ENCODE results near the gene SORBS2.

Gene SORBS2

GRCh38 chr4:185800266-185800945 lies 11.6 kb downstream of the SORBS2 start:
- DNase-seq = no peak

GRCh38 chr4:185799442-185799841 lies 12.6 kb downstream of the SORBS2 start:
- DNase-seq = no peak

DNA sequence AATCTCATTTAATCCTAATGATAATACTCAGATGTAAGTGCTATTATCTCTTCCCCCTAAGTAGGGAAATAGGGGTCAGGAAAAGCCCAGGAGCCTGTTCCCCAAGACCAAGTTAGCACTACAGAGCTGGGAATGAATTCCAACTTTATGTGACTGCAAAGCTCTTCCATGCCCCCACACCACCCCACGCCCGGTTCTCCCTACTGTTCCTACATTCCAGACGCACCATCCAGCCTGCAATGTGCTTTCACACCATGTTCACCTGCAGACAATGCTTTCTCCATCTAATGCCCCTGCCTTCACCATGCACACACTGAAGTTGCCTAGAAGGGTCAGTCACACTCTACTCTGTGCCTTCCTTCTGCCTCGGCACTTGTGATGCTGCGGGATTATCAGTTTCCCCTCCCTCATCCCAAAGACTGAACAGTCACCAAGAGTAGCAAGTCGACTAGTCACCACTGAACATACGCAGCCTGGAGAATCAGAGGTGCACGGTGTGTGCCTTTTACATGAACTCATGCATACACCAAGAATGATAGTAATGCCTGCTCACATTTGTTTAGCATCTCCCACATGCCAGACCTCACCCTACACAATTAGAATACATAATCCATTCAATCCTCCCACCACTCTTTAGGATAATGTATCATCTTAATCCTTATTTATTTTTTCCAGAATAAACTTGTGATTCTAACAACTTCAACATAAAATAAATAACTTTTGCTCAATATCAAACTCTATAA lies 14.2 kb downstream of the SORBS2 start:
- DNase-seq = no peak

DNA sequence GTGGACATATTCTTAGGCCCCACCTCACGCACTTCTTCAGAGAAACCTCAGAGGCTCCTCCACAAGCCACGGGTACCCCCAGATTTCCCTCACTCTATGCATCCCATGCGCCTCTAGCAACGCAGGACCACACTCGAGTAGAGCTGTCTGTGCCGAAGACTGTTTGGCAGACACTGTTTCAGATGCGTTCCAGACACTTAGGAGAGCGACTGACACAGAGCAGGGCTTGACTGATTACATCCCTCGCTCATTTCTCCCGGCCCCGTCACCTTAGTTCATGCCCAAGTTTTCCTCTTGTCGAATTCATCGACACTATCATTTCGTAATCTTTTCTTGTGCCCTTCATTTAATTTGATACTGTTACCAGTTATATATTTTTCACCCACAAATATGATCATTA lies 15.0 kb downstream of the SORBS2 start:
- no peak for DNase-seq

DNA sequence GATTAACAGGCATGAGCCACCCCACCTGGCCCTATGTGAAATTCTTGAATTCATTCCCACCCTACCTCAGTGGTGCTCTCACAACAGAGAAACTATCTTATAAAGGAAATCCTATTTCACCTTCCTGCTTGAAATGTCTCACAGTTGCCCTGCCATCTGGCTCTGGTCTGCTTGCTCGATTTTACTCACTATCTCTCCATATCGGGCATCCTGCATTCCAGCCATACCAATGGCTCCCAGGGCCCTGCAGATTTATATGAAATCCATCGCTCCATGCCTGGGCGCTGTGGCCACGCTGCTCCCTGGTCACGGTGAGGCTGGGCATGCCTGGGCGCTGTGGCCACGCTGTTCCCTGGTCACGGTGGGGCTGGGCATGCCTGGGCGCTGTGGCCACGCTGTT lies 15.8 kb downstream of the SORBS2 start:
- DNase-seq = no peak

DNA sequence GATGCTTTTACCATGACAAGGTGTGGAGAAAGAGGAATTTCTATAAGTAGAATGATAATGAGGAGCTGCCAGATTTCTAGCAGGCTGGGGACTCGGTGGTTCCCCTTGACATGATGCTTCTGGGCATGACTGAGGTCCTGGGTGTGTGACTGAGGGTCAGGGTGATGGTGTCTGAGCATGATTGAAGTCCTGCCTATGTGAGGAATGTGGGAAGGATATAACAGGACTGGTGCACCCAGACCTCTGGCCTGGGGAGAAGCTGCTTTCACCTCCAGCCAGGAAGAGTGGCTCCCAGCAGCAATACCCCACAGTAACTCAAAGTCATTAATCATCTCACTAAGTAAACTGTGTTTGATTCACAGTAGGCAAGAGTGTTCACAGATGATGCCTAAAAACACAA lies 17.4 kb downstream of the SORBS2 start:
- DNase-seq = no peak

- no peak for DNase-seq
Observed at GRCh38 chr4:185793716-185794115, 18.3 kb downstream of the SORBS2 start.

- no peak for DNase-seq
Observed at GRCh38 chr4:185793116-185793485, 18.9 kb downstream of the SORBS2 start.

GRCh38 chr4:185792384-185793115 lies 19.4 kb downstream of the SORBS2 start:
- DNase-seq = no peak

GRCh38 chr4:185787926-185788679 lies 23.9 kb downstream of the SORBS2 start:
- DNase-seq = no peak

DNA sequence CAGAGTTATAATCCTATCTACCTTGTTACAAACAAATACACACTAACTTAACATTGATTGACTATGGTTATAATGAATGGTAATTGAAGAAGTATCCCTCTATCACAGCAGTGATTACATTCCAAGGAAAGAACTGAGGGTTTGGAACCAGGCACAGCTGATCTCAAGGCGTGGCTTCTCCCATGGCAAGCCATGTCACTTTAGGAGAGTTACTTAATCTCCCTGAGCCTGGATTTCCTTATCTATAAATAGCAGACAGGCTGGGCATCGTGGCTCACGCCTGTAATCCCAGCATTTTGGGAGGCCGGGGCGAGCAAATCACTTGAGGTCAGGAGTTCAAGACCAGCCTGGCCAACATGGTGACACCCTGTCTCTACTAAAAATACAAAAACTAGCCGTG lies 25.6 kb downstream of the SORBS2 start:
- no peak for DNase-seq

DNA sequence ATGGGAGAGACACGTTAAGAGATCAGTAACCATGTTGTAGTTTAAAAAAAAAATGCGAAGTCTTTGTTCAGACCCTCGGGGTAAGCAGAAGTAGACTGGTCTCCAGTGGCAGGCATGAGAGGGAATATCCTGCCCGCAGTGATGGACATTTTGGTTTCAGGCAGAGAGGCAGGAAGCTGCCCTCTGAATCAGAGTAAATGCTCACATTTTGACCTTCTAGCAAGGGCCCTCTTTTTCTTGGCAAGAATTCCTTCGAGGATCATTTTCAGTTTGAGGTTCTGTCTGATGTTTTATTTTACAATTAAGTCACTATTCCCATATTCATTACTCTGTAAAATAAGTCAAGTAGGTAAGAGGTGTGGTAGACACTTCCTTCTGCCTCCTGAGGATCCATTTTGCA lies 28.4 kb downstream of the SORBS2 start:
- DNase-seq = no peak

DNA sequence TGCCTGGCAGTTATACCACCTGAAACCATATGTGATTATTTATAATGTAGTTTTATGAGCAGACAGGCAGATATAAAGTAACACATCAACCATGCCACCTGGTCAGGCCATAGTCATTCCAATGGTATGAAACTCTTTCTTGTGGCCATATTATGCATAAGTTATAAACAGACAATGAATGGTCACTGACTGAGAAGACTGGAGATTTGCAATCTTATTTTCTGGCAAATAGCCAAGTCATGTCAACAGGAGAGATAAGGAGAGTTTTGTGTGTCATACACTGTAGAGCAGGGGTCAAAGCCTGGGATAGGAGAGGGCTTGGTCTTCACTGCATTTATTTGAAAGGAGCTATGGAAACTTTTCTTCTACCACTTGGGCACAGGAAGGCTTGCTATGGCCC lies 29.5 kb downstream of the SORBS2 start:
- no peak for DNase-seq

- DNase-seq = no peak
Observed at GRCh38 chr4:185781555-185782215, 30.3 kb downstream of the SORBS2 start.

GRCh38 chr4:185780472-185780871 lies 31.5 kb downstream of the SORBS2 start:
- no peak for DNase-seq

GRCh38 chr4:185779517-185779916 lies 32.5 kb downstream of the SORBS2 start:
- no peak for DNase-seq

DNA sequence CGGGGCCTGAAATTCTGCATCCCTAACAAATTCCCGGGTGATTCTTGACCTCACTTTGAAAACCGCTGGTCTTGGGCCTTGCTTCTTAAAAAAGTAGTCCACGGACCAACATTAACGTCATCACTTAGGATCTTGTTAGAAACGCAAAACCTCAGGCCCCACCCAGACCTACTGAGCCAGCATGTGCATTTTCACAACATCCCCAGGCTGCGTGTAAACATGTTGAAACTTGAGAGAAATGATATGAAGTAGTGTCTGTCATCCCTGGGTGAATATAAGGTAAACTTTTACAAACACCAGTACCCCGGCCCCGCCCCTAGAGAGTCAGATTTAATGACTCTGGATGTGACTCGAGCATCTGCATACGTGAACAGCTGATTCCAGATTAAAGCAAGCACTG lies 33.7 kb downstream of the SORBS2 start:
- DNase-seq = no peak

DNA sequence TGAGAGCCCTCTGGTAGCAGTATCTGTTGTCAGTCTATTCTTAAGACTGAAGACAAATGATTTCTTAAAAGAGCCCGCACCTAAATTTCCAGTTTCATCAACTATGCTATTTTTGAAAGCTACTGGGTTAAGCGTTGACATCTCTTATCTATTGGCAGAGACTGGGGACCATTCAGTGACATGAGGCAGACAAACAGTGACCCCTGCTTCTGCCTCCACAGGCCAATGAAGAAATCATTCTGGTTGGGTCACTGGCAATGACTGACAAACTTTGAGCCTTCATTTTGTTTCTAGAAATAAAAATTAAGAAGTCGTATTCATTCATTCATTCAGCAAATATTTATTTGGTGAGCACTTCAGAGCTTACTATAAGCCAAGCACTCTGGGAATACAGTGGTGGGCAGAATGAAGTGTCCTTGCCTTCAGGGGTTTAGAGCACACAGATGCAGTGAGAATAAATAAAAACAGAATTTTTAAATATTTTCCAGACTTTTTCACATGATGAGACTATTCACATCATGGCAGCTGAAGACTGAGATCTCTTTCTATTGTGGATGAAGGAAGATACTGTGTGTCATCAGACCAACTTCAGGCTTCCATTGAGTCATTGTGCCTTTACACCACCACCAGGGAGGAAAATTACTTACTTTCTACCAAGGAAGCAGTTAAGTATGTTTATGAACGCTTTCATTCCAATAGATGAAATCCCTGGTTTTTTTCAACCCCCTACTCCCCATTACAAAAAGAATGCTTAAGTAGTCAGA lies 36.0 kb downstream of the SORBS2 start:
- DNase-seq = no peak

DNA sequence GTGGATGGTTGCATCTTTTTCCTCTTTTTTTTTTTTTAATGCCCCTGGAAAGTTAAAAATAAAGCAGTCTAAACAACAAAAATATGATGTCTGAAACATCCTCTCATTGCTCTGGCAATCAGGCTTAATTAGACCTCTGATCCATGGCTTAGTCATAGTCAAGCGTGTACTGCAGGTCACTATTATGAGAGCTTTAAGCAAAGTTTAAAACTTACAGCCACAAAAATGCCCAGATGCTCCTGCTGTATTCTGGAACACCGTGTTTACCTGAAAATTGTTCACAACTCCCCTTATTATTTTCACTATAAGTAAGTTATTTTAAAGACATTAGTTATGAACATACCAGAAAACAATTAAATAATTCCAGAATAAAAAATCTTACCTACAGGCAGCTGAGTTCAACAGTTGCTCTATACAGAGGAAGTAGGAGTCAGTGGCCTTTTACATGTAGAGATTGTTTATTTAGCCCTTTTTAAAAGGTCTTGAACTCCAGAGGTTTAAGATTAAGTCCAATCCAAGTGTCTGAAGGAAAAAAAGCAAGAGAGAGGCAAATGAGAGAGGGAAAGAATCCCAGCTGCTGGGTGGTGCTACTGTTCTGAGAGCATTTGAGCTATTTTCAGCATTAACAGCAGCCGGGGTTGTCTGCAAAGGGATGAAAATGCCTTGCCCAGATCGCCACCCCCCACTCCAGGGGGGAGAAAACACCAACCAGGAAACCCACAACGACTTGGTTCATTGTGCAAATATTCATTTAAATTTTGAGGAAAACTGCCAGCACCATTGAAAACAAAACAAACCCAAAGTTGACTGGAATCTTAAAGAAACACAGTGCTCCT lies 36.9 kb downstream of the SORBS2 start:
- no peak for DNase-seq

GRCh38 chr4:185774131-185774653 lies 37.8 kb downstream of the SORBS2 start:
- no peak for DNase-seq

DNA sequence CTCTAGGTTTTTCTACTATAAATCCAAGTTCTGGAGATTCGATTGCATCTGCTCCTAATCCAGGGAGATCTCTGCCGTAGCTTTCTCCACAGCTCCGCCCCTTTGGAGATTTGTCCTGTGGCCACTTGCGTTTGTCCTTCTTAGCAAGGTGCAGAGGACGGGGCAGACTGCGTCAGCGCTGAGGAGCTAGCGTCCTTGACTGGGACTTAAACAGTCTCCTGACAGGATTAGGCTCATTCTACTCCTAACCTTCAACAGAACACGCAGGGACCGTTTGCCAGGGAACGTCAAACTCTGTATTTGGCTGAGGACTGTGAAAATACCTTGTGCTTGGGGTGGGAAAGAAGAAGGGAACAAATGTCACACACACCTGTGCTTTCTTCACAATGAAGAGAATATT lies 38.6 kb downstream of the SORBS2 start:
- no peak for DNase-seq

Measured in CD4-positive, alpha-beta T cell treated with Interleukin-1 beta for 1 hour (primary cell).